Loucy (cell line): ENCODE measurements around the gene PRSS56.

ENCODE experiments used
- H2AFZ ChIP-seq: fragments of 200-600 bp; sonication (generic); 2 replicates; pipeline ENCODE4 v1.6.0; 2016; ENCODE audit warnings: antibody characterized with exemption, mild to moderate bottlenecking, low read length, moderate library complexity
- H3F3A ChIP-seq: fragments of 200-600 bp; 2 replicates; pipeline ENCODE4 v1.6.0; 2016; ENCODE audit warnings: antibody characterized with exemption, low read depth, mild to moderate bottlenecking
- H3K27me3 ChIP-seq: fragments of 200-600 bp; sonication (generic); 2 replicates; pipeline ENCODE4 v1.6.1; 2014; ENCODE audit warnings: low read length, mild to moderate bottlenecking; ENCODE audit not compliant: insufficient read depth, poor library complexity, severe bottlenecking
- H3K36me3 ChIP-seq: fragments of 200-600 bp; sonication (generic); 2 replicates; pipeline ENCODE4 v1.6.1; 2016; ENCODE audit warnings: low read length; ENCODE audit not compliant: insufficient read depth
- H3K4me1 ChIP-seq: fragments of 200-600 bp; sonication (generic); 2 replicates; pipeline ENCODE4 v1.5.1; 2014; ENCODE audit warnings: low read length, mild to moderate bottlenecking; ENCODE audit not compliant: insufficient read depth, poor library complexity, severe bottlenecking
- H3K4me2 ChIP-seq: fragments of 200-600 bp; sonication (generic); 2 replicates; pipeline ENCODE4 v1.6.0; 2014; ENCODE audit warnings: antibody characterized with exemption, low read length, low read depth, mild to moderate bottlenecking; ENCODE audit not compliant: poor library complexity, severe bottlenecking
- H3K4me3 ChIP-seq: fragments of 200-600 bp; sonication (generic); 2 replicates; pipeline ENCODE4 v1.5.1; 2014; ENCODE audit warnings: low read length, mild to moderate bottlenecking, mixed read lengths; ENCODE audit not compliant: poor library complexity, severe bottlenecking
- H3K79me2 ChIP-seq: fragments of 200-600 bp; sonication (generic); 2 replicates; pipeline ENCODE4 v1.6.1; 2014; ENCODE audit warnings: low read length; ENCODE audit not compliant: insufficient read depth
- H3K9ac ChIP-seq: fragments of 200-600 bp; sonication (generic); 2 replicates; pipeline ENCODE4 v1.6.0; 2014; ENCODE audit warnings: mild to moderate bottlenecking, low read depth, low read length, moderate library complexity; ENCODE audit not compliant: poor library complexity, severe bottlenecking
- H3K9me2 ChIP-seq: fragments of 200-600 bp; sonication (generic); replicated peaks from 2 replicates; pipeline ENCODE4 v1.6.1; 2016; ENCODE audit warnings: low read depth, low read length, mixed read lengths
- H3K9me3 ChIP-seq: fragments of 200-600 bp; sonication (generic); 2 replicates; pipeline ENCODE4 v1.6.1; 2014; ENCODE audit warnings: mild to moderate bottlenecking, antibody characterized with exemption, low read length, low read depth; ENCODE audit not compliant: insufficient read depth
- H4K20me1 ChIP-seq: fragments of 200-600 bp; sonication (generic); 2 replicates; pipeline ENCODE4 v1.6.0; 2014; ENCODE audit warnings: antibody characterized with exemption, low read length, mild to moderate bottlenecking; ENCODE audit not compliant: insufficient read depth, poor library complexity, severe bottlenecking
- EZH2phosphoT487 ChIP-seq: fragments of 200-600 bp; IDR thresholded peaks from 2 replicates; pipeline ENCODE4 v1.6.1; 2018; ENCODE audit warnings: antibody characterized with exemption, mild to moderate bottlenecking, moderate library complexity, borderline replicate concordance
- TF ChIP-seq, protein P1 (sequence below): fragments of 200-600 bp; sonication (generic); conservative IDR thresholded peaks from 2 replicates; pipeline ENCODE4 v1.5.1; 2014; ENCODE audit warnings: mild to moderate bottlenecking, antibody characterized with exemption, low read length

PRSS56 gene

GRCh38 chr2:232573771-232574435 is 53.7 kb downstream of the PRSS56 start:
- Histone ChIP-seq H4K20me1 (no peaks in the 10 kb centered on the region), H3K79me2 (no peaks in the 10 kb centered on the region), H3K27me3 (no peaks in the 10 kb centered on the region), H3K36me3 (peaks cover 30% of the 10 kb centered on the region; the same call in 1 of the 2 replicates), H3K9me3 (no peaks in the 10 kb centered on the region), H3K9ac (no peak overlapping the region), H3F3A (no peaks in the 10 kb centered on the region), H3K4me1 (no peaks in the 10 kb centered on the region), H3K4me2 (no peak overlapping the region), H2AFZ (no peak overlapping the region), H3K4me3 (no peak overlapping the region), H3K9me2 (no peaks in the 10 kb centered on the region)
- TF ChIP-seq, protein P1, sequence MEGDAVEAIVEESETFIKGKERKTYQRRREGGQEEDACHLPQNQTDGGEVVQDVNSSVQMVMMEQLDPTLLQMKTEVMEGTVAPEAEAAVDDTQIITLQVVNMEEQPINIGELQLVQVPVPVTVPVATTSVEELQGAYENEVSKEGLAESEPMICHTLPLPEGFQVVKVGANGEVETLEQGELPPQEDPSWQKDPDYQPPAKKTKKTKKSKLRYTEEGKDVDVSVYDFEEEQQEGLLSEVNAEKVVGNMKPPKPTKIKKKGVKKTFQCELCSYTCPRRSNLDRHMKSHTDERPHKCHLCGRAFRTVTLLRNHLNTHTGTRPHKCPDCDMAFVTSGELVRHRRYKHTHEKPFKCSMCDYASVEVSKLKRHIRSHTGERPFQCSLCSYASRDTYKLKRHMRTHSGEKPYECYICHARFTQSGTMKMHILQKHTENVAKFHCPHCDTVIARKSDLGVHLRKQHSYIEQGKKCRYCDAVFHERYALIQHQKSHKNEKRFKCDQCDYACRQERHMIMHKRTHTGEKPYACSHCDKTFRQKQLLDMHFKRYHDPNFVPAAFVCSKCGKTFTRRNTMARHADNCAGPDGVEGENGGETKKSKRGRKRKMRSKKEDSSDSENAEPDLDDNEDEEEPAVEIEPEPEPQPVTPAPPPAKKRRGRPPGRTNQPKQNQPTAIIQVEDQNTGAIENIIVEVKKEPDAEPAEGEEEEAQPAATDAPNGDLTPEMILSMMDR = no peak
- TF ChIP-seq EZH2phosphoT487 = no peak

DNA sequence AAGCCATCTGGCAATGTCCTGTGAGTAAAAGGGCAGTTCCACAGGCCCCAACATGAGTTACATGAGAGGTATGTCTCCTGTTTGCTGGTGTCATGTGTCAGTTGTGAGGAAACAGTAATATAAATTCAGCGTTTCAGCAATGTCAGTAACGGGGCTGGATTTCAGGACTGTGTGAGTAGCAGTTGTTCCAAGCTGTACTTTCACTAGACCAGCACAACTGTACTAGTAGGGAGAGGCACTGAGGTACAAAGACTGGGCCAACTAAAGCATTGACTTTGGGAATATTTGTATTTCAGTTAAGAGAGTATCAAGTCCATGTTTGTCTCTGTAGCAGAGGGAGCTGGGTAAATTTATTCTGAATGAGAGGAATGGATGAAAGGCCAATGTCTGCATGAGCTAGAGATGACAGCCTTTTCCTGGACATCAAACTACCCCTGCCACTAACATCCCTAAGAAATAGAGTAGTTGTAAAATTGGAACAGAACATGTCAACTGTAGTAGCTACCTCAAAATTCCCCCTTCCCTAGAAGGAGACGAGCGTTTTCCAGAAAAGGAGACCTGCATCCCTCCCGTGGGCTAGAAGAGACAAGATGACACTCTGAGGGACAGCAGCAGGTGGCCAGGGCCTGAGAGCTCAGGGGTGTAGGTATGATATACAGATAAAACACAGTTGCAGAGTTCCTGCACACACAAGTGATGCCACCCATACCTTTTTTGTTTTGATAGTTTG is 54.7 kb downstream of the PRSS56 start:
- H3K9me3 ChIP-seq = no peaks in the 10 kb centered on the region
- H4K20me1 ChIP-seq = no peaks in the 10 kb centered on the region
- no peaks in the 10 kb centered on the region for H3K27me3 ChIP-seq
- no peak overlapping the region for H2AFZ ChIP-seq
- H3K4me1 ChIP-seq = peaks cover 5% of the 10 kb centered on the region
- peaks cover 21% of the 10 kb centered on the region; the same call in 1 of the 2 replicates for H3K36me3 ChIP-seq
- no peaks in the 10 kb centered on the region for H3K9me2 ChIP-seq
- H3K4me3 ChIP-seq = no peak overlapping the region
- H3K9ac ChIP-seq = no peak overlapping the region
- no peak for TF ChIP-seq EZH2phosphoT487
- TF ChIP-seq, protein P1 = no peak
- H3K4me2 ChIP-seq = no peak overlapping the region
- H3K79me2 ChIP-seq = no peaks in the 10 kb centered on the region
- H3F3A ChIP-seq = no peaks in the 10 kb centered on the region
